Retinal pigment epithelial cell (primary cell): Measurements from ENCODE around the gene MYO5B.

ENCODE experiments used
- DNase-seq: peaks from one replicate; pipeline ENCODE4 v3.0.0-alpha.2; 2010; ENCODE audit warnings: low read depth
- H3K4me3 ChIP-seq: 2 replicates; pipeline ENCODE4 v1.5.1; 2011; ENCODE audit warnings: mild to moderate bottlenecking, low read length, control low read depth, moderate library complexity
- CTCF ChIP-seq: conservative IDR thresholded peaks from 2 replicates; pipeline ENCODE4 v1.5.1; 2011; ENCODE audit warnings: low read depth, low read length, control low read depth, inconsistent platforms

The MYO5B gene

GRCh38 chr18:49997558-49997957 lies 197.4 kb downstream of the MYO5B start:
- H3K4me3 ChIP-seq, result no peak overlapping the region
- DNase-seq, result no peak
- TF ChIP-seq CTCF, result no peak

GRCh38 chr18:49994410-49994809 lies 200.5 kb downstream of the MYO5B start:
- no peak for TF ChIP-seq CTCF
- H3K4me3 ChIP-seq, result no peak overlapping the region
- DNase-seq, result no peak

- no peak overlapping the region for H3K4me3 ChIP-seq
- no peak for DNase-seq
- TF ChIP-seq CTCF, result no peak
Measured at GRCh38 chr18:49993299-49993698, 201.6 kb downstream of the MYO5B start.

GRCh38 chr18:49988733-49989132 lies 206.2 kb downstream of the MYO5B start:
- no peak for TF ChIP-seq CTCF
- no peak overlapping the region for H3K4me3 ChIP-seq
- DNase-seq, result no peak

GRCh38 chr18:49988101-49988500 lies 206.8 kb downstream of the MYO5B start:
- no peak for TF ChIP-seq CTCF
- no peak overlapping the region for H3K4me3 ChIP-seq
- no peak for DNase-seq

GRCh38 chr18:49985236-49985635 lies 209.7 kb downstream of the MYO5B start:
- DNase-seq, result no peak
- TF ChIP-seq CTCF, result no peak
- no peak overlapping the region for H3K4me3 ChIP-seq

- TF ChIP-seq CTCF, result no peak
- H3K4me3 ChIP-seq, result no peak overlapping the region
- DNase-seq, result no peak
Measured at GRCh38 chr18:49980896-49981295, 214.1 kb downstream of the MYO5B start.
